Sigmoid colon (tissue), 7 donors: ENCODE data around the gene C1QTNF6. TPM values are rescaled to one million over a fixed set of nuclear protein-coding genes. Genes with fewer than 3 reads are reported as not detected.

ENCODE experiments used
- DNase-seq: peaks from one replicate; pipeline ENCODE4 v3.0.0-alpha.2; 2019
- H3K27ac ChIP-seq, 4 donors: fragments of 200-600 bp; sonication (generic); one replicate each; pipeline ENCODE4 v1.5.1; 2016 to 2019; ENCODE audit warnings: mild to moderate bottlenecking in 1 of 4
- H3K27me3 ChIP-seq, 3 donors: fragments of 200-600 bp; sonication (generic); one replicate each; pipeline ENCODE4 v1.5.1; 2019; ENCODE audit warnings: mild to moderate bottlenecking in 1 of 3
- H3K36me3 ChIP-seq, 4 donors: fragments of 200-600 bp; sonication (generic); one replicate each; pipeline ENCODE4 v1.5.1; 2016 to 2019
- H3K4me1 ChIP-seq, 4 donors: fragments of 200-600 bp; sonication (generic); one replicate each; pipeline ENCODE4 v1.5.1; 2017 to 2019
- H3K4me3 ChIP-seq, 4 donors: fragments of 200-600 bp; sonication (generic); one replicate each; pipeline ENCODE4 v1.5.1; 2017 to 2019; ENCODE audit warnings: mild to moderate bottlenecking in 2 of 4, moderate library complexity in 1 of 4
- H3K9me3 ChIP-seq, 4 donors: fragments of 200-600 bp in 3 of 4; sonication (generic) in 3 of 4; one replicate each; pipeline versions ENCODE4 v1.5.1 to v1.6.1; 2013 to 2019
- EP300 ChIP-seq, 4 donors: sonication (generic); formaldehyde crosslinking; IDR thresholded peaks; one replicate each; pipeline ENCODE4 v1.6.1; 2017; ENCODE audit warnings: antibody characterized with exemption in 4 of 4
- POLR2A ChIP-seq, 2 donors: fragments of 450-650 bp; IDR thresholded peaks; one replicate each; pipeline ENCODE4 v1.6.1; 2016; ENCODE audit warnings: antibody characterized with exemption in 2 of 2, mild to moderate bottlenecking in 2 of 2, moderate library complexity in 2 of 2
- POLR2AphosphoS5 ChIP-seq, 4 donors: sonication (generic); formaldehyde crosslinking; IDR thresholded peaks; one replicate each; pipeline ENCODE4 v1.6.1; 2017; ENCODE audit warnings: antibody characterized with exemption in 4 of 4
- WGBS, 2 donors: extraction: QIAGEN DNeasy Blood & Tissue Kit; methylation state at CpG; one replicate each; pipeline ENCODE4 v1.1.7; 2013; 5-methylcytosine and 5-hydroxymethylcytosine counted together
- intact Hi-C: fragments of 100-400 bp; cut with DNase I; formaldehyde crosslinking; loops from one replicate; pipeline ENCODE4 v1.15.1; 2023
- polyA plus RNA-seq, 3 donors: library from polyadenylated mRNA; stranded (reverse); fragments of 200-250 nt; gene quantifications; one replicate each; pipeline ENCODE4 v1.2.3, GENCODE V29; 2013
- total RNA-seq, 4 donors: library from RNA; depleted of rRNA; stranded (reverse); fragments of >200 nt; gene quantifications; one replicate each; pipeline ENCODE4 v1.1.0, GENCODE V29; 2016
- TF ChIP-seq, protein P1 (sequence below), 4 experiments: fragments of 450-650 bp in 3 of 4; fragments of 200-600 bp in 1 of 4; IDR thresholded peaks; one replicate each; pipeline ENCODE4 v1.5.1; 2016 to 2019; ENCODE audit warnings: antibody characterized with exemption in 4 of 4, mild to moderate bottlenecking in 3 of 4, moderate library complexity in 2 of 4
- donor health status: healthy with polysubstance abuse.
- donor health status: Bipolar disorder and iron deficiency.
- donor health status: healthy.

Gene C1QTNF6
- total and polyA plus RNA-seq, 7 donors: 1.1 to 12.1 (median 1.8) TPM

DNA sequence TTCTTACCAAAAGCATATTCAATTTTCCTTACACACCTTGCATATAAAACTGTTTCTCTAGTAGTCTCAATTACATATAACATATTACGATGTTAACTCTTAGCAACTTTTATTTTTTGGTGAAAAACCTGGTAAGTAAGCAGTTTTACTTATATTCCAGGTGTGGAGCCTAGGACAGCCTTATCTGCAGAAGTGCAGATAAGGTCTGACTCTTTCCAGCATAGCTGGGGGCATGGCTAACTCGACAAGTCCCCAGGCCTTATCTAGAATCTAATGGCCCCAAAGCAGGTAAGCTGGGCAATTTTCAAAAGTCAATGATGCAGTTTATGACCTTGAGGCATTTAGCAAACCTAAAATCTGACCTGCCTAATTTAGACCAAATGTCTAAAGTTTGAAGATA lies 4.2 kb upstream of the C1QTNF6 start:
- Histone ChIP-seq H3K27me3 (no peaks in the 10 kb centered on the region), H3K9me3 (no peaks in the 10 kb centered on the region), H3K27ac (no peak overlapping the region), H3K4me3 (no peak overlapping the region), H3K36me3 (no peaks in the 10 kb centered on the region), H3K4me1 (peaks cover 0 to 51% (median 39%) of the 10 kb centered on the region in 4 donors)
- no peak for DNase-seq
- intact Hi-C loops: no loop called here
- TF ChIP-seq, protein P1, sequence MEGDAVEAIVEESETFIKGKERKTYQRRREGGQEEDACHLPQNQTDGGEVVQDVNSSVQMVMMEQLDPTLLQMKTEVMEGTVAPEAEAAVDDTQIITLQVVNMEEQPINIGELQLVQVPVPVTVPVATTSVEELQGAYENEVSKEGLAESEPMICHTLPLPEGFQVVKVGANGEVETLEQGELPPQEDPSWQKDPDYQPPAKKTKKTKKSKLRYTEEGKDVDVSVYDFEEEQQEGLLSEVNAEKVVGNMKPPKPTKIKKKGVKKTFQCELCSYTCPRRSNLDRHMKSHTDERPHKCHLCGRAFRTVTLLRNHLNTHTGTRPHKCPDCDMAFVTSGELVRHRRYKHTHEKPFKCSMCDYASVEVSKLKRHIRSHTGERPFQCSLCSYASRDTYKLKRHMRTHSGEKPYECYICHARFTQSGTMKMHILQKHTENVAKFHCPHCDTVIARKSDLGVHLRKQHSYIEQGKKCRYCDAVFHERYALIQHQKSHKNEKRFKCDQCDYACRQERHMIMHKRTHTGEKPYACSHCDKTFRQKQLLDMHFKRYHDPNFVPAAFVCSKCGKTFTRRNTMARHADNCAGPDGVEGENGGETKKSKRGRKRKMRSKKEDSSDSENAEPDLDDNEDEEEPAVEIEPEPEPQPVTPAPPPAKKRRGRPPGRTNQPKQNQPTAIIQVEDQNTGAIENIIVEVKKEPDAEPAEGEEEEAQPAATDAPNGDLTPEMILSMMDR (IDR thresholded peaks at IDR 0.05): no peak
- TF ChIP-seq EP300 (IDR thresholded peaks at IDR 0.05): no peak
- TF ChIP-seq POLR2A (IDR thresholded peaks at IDR 0.05): no peak
- TF ChIP-seq POLR2AphosphoS5 (IDR thresholded peaks at IDR 0.05): no peak
- 23 to 71% methylated on average over 2 of the region's 2 CpGs for WGBS, 2 donors

DNA sequence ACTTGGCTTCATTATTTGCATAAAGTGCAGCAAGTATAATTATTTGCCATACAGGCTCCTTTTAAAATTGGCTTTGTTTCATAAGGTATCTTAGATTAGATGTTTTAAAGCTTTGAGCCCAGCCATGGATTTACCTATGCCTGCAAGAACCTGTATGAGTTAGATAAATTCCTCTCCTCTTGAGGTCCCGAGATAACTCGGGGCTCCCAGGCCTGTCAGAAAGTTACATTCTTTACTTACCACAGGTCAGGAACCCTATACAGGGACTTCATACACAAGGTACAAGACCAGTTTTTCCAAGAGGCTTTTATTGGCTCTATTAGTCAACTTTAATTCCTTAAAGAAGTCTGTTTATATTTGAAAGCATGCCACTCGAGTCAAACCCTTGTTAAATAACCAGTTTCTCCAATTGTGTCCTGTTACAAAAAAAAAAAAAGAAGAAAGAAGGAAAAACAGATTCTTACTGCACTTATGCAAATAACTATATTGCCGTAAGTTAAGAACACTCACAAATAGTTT lies 2.3 kb upstream of the C1QTNF6 start:
- intact Hi-C loops: no loop called here
- 55 to 69% methylated on average over 4 of the region's 4 CpGs for WGBS, 2 donors
- peak overlapping the region in 1 of 4 donors; percentile 22 for H3K27ac ChIP-seq
- no peaks in the 10 kb centered on the region for H3K36me3 ChIP-seq
- no peak for DNase-seq
- H3K27me3 ChIP-seq: no peaks in the 10 kb centered on the region
- H3K4me1 ChIP-seq: peaks cover 0 to 42% (median 32%) of the 10 kb centered on the region in 4 donors
- no peak overlapping the region for H3K4me3 ChIP-seq
- H3K9me3 ChIP-seq: no peaks in the 10 kb centered on the region
- TF ChIP-seq EP300 (IDR thresholded peaks at IDR 0.05) (no peak), POLR2A (IDR thresholded peaks at IDR 0.05) (no peak), POLR2AphosphoS5 (IDR thresholded peaks at IDR 0.05) (no peak)
- TF ChIP-seq, protein P1 (IDR thresholded peaks at IDR 0.05): no peak

DNA sequence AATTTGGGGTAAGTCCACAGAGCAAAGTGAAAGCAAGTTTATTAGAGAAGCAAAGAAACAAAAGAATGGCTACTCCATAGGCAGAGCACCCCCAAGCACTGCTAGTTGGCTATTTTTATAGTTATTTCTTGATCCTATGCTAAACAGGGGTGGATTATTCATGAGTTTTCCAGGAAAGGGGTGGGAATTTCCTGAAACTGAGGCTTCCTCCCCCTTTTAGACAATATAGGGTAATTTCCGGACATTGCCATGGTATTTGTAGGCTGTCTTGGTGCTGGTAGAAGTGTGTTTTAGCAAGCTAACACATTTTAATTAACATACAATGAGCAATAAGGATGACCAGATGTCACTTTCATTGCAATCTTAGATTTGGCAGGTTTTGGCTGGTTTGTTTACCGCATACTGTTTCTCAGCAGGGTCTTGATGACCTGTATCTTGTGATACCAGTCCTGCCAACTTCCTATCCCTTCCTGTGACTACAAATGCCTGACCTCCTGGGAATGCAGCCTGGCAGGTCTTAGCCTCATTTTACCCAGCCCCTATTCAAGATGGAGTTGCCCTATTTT lies 937 bp upstream of the C1QTNF6 start:
- H3K4me1 ChIP-seq: peaks cover 0 to 42% (median 32%) of the 10 kb centered on the region in 4 donors
- H3K27ac ChIP-seq: peak overlapping the region; percentile 82 to 88 (median 84)
- intact Hi-C loops: no loop called here
- H3K27me3 ChIP-seq: no peaks in the 10 kb centered on the region
- H3K36me3 ChIP-seq: no peaks in the 10 kb centered on the region
- no peak overlapping the region for H3K4me3 ChIP-seq
- no peak for DNase-seq
- TF ChIP-seq, protein P1 (IDR thresholded peaks at IDR 0.05): no peak
- TF ChIP-seq EP300 (IDR thresholded peaks at IDR 0.05): no peak
- no peak for TF ChIP-seq POLR2A (IDR thresholded peaks at IDR 0.05)
- no peak for TF ChIP-seq POLR2AphosphoS5 (IDR thresholded peaks at IDR 0.05)
- WGBS, 2 donors: 67 to 68% methylated on average over 2 of the region's 2 CpGs
- no peaks in the 10 kb centered on the region for H3K9me3 ChIP-seq

DNA sequence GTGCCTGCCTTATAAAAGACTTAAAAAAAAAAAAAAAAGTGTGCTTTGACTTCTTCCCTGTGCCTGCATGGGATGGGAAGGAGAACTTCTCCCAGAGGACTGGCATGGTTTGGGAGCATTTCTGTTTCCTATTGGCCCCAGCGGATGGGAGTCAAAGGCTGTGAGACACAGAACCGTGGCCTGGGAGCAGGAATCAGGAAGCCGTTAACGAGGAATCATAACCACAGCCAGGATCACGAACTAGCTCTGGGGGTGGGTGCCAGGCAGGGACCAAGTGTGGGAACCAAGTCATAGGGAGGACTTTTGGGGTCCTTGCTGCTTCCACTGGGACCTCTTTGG lies 526 bp downstream of the C1QTNF6 start:
- H3K4me1 ChIP-seq: peaks cover 0 to 42% (median 29%) of the 10 kb centered on the region in 4 donors
- H3K27ac ChIP-seq: peak overlapping the region; percentile 82 to 88 (median 84)
- intact Hi-C loops: no loop called here
- no peaks in the 10 kb centered on the region for H3K36me3 ChIP-seq
- H3K4me3 ChIP-seq: peak overlapping the region in 3 of 4 donors; percentile 38 to 47 (median 42)
- H3K9me3 ChIP-seq: no peaks in the 10 kb centered on the region
- H3K27me3 ChIP-seq: no peaks in the 10 kb centered on the region
- no peak for DNase-seq
- 6 to 35% methylated on average over 5 of the region's 5 CpGs for WGBS, 2 donors
- TF ChIP-seq EP300 (IDR thresholded peaks at IDR 0.05) (no peak), POLR2A (IDR thresholded peaks at IDR 0.05) (no peak), POLR2AphosphoS5 (IDR thresholded peaks at IDR 0.05) (no peak)
- TF ChIP-seq, protein P1 (IDR thresholded peaks at IDR 0.05): no peak
